HCT116 (cell line): Measurements from ENCODE around the gene DHCR24. TPM values are rescaled to one million over a fixed set of nuclear protein-coding genes. Genes with fewer than 3 reads are reported as not detected.

ENCODE experiments used
- ATAC-seq: fragments of 200-7000 bp; cut with Tn5 transposase; 2 replicates; pipeline ENCODE4 v1.9.1; 2020; ENCODE audit warnings: mild to moderate bottlenecking, moderate library complexity
- BruUV-seq: library from RNA; stranded (reverse); fragments of 400-500 nt; replicated peaks from 2 replicates; lab custom pipeline; 2021; lab: Mats Ljungman, UMichigan
- CTCF ChIA-PET: fragments of 300-600 bp; sonication (Branson Sonifier 250); formaldehyde crosslinking; loops from one replicate; lab custom pipeline; 2021; ENCODE audit warnings: antibody characterized with exemption; lab: Charles Lee
- POLR2A ChIA-PET: fragments of 300-600, 350-600 bp; sonication (Branson Sonifier 250); formaldehyde crosslinking; loops from one replicate; lab custom pipeline; 2021; ENCODE audit warnings: antibody characterized with exemption; lab: Charles Lee
- RAD21 ChIA-PET, 2 experiments: fragments of 300-600 bp; sonication (Branson Sonifier 250); formaldehyde crosslinking; loops; one replicate each; lab custom pipeline; 2023; ENCODE audit warnings: low total read pairs in 2 of 2; ENCODE audit not compliant: uncharacterized antibody in 2 of 2, unreplicated experiment in 2 of 2, low non-redundant PET in 1 of 2; lab: Charles Lee
- DNase-seq: peaks from one replicate; pipeline ENCODE4 v3.0.0-alpha.2; 2010; ENCODE audit warnings: low read depth, low spot score
- H2AFZ ChIP-seq: fragments of 200-600 bp; shearing (Covaris generic), sonication (generic); 2 replicates; pipeline ENCODE4 v1.6.1; 2017; ENCODE audit warnings: low read depth, mixed run types, mixed read lengths, antibody characterized with exemption, low read length; ENCODE audit not compliant: poor library complexity, severe bottlenecking
- H3K27ac ChIP-seq: 2 replicates; pipeline ENCODE4 v1.5.1; 2012; ENCODE audit warnings: low read depth, low read length
- H3K27me3 ChIP-seq: fragments of 200-600 bp; sonication (generic); 2 replicates; pipeline ENCODE4 v1.6.1; 2016; ENCODE audit warnings: mixed run types, low read length, mixed read lengths; ENCODE audit not compliant: insufficient read depth
- H3K36me3 ChIP-seq, 2 experiments: fragments of 200-500 bp in 1 of 2; fragments of 200-600 bp in 1 of 2; sonication (Bioruptor generic) in 1 of 2; sonication (generic) in 1 of 2; 2 replicates each; pipeline versions ENCODE4 v1.5.1 to v1.6.1; 2014 to 2016; ENCODE audit warnings: low read length in 2 of 2, inconsistent platforms in 1 of 2, mixed read lengths in 1 of 2, mixed run types in 1 of 2; ENCODE audit not compliant: insufficient read depth in 2 of 2, control insufficient read depth in 1 of 2
- H3K4me1 ChIP-seq, 2 experiments: fragments of 200-600 bp in 1 of 2; sonication (generic) in 1 of 2; 2 replicates each; pipeline versions ENCODE4 v1.5.1 to v1.6.1; 2012 to 2017; ENCODE audit warnings: low read length in 2 of 2, inconsistent platforms in 1 of 2, mild to moderate bottlenecking in 1 of 2, mixed read lengths in 1 of 2, mixed run types in 1 of 2, moderate library complexity in 1 of 2; ENCODE audit not compliant: insufficient read depth in 2 of 2, control insufficient read depth in 1 of 2
- H3K4me2 ChIP-seq: fragments of 200-600 bp; sonication (generic); 2 replicates; pipeline ENCODE4 v1.6.1; 2017; ENCODE audit warnings: mixed run types, low read length, mixed read lengths
- H3K4me3 ChIP-seq, 2 experiments: fragments of 200-600 bp in 1 of 2; sonication (generic) in 1 of 2; replicated peaks in 1 of 2; 2 replicates each; pipeline ENCODE4 v1.5.1; 2011 to 2016; ENCODE audit warnings: low read length in 2 of 2, control low read depth in 1 of 2, low read depth in 1 of 2, mild to moderate bottlenecking in 1 of 2, mixed read lengths in 1 of 2, mixed run types in 1 of 2
- H3K79me2 ChIP-seq: fragments of 200-600 bp; sonication (generic); 2 replicates; pipeline ENCODE4 v1.6.1; 2017; ENCODE audit warnings: mild to moderate bottlenecking, mixed run types, low read length, moderate library complexity, mixed read lengths; ENCODE audit not compliant: insufficient read depth
- H3K9ac ChIP-seq: fragments of 200-600 bp; sonication (generic); 2 replicates; pipeline ENCODE4 v1.6.1; 2016; ENCODE audit warnings: low read length, mixed read lengths
- H3K9me2 ChIP-seq: fragments of 200-600 bp; sonication (generic), shearing (Covaris generic); 2 replicates; pipeline ENCODE4 v1.6.1; 2017; ENCODE audit warnings: mixed run types, mild to moderate bottlenecking, moderate library complexity; ENCODE audit not compliant: insufficient read depth
- H3K9me3 ChIP-seq, 2 experiments: fragments of 200-500 bp in 1 of 2; fragments of 200-600 bp in 1 of 2; sonication (Bioruptor generic) in 1 of 2; sonication (generic) in 1 of 2; 2 replicates each; pipeline ENCODE4 v1.6.1; 2014 to 2017; ENCODE audit warnings: low read length in 2 of 2, mixed read lengths in 2 of 2, inconsistent platforms in 1 of 2, low read depth in 1 of 2, mild to moderate bottlenecking in 1 of 2, mixed run types in 1 of 2, moderate library complexity in 1 of 2; ENCODE audit not compliant: control insufficient read depth in 1 of 2, insufficient read depth in 1 of 2
- H4K20me1 ChIP-seq: fragments of 200-600 bp; sonication (generic), shearing (Covaris generic); 2 replicates; pipeline ENCODE4 v1.6.1; 2017; ENCODE audit warnings: mixed run types, mild to moderate bottlenecking, moderate library complexity; ENCODE audit not compliant: insufficient read depth
- CBX3 ChIP-seq: IDR thresholded peaks from 2 replicates; pipeline ENCODE4 v1.6.1; 2012; ENCODE audit warnings: low read depth
- CEBPB ChIP-seq: IDR thresholded peaks from 2 replicates; pipeline ENCODE4 v1.6.1; 2012; ENCODE audit warnings: low read depth
- EGR1 ChIP-seq: IDR thresholded peaks from 2 replicates; pipeline ENCODE4 v1.6.1; 2012; ENCODE audit warnings: low read depth
- ELF1 ChIP-seq: IDR thresholded peaks from 2 replicates; pipeline ENCODE4 v1.6.1; 2012; ENCODE audit warnings: low read depth, borderline replicate concordance
- EZH2 ChIP-seq: fragments of 200-600 bp; sonication (generic); IDR thresholded peaks from 2 replicates; pipeline ENCODE4 v1.6.1; 2017; ENCODE audit warnings: antibody characterized with exemption, mixed run types
- FOSL1 ChIP-seq: IDR thresholded peaks from 2 replicates; pipeline ENCODE4 v1.6.1; 2012; ENCODE audit warnings: low read depth
- POLR2A ChIP-seq: IDR thresholded peaks from 2 replicates; pipeline ENCODE4 v1.7.0; 2011; ENCODE audit warnings: borderline replicate concordance; ENCODE audit not compliant: insufficient read depth, insufficient read length; ENCODE audit errors: extremely low read depth
- RAD21 ChIP-seq: IDR thresholded peaks from 2 replicates; pipeline ENCODE4 v1.6.1; 2012; ENCODE audit warnings: low read depth, mild to moderate bottlenecking
- SIN3A ChIP-seq: IDR thresholded peaks from 2 replicates; pipeline ENCODE4 v1.6.1; 2012; ENCODE audit warnings: low read depth
- SP1 ChIP-seq: IDR thresholded peaks from 2 replicates; pipeline ENCODE4 v1.6.1; 2012; ENCODE audit warnings: low read depth
- SRF ChIP-seq: IDR thresholded peaks from 2 replicates; pipeline ENCODE4 v1.6.1; 2012; ENCODE audit warnings: low read depth
- TCF7L2 ChIP-seq: IDR thresholded peaks from 2 replicates; pipeline ENCODE4 v1.7.0; 2011; ENCODE audit warnings: borderline replicate concordance, inconsistent platforms; ENCODE audit not compliant: insufficient read depth, insufficient read length; ENCODE audit errors: extremely low read depth
- YY1 ChIP-seq: IDR thresholded peaks from 2 replicates; pipeline ENCODE4 v1.6.1; 2011; ENCODE audit warnings: low read length, low read depth, moderate library complexity, mild to moderate bottlenecking; ENCODE audit not compliant: insufficient replicate concordance; ENCODE audit errors: extremely low read depth
- ZNF274 ChIP-seq: fragments of 200-500 bp; sonication (Bioruptor generic); IDR thresholded peaks from 2 replicates; pipeline ENCODE4 v1.6.1; 2014; ENCODE audit warnings: mild to moderate bottlenecking, low read depth, low read length, inconsistent platforms
- intact Hi-C: fragments of 100-400 bp; cut with micrococcal nuclease; formaldehyde crosslinking; loops from 2 replicates; pipeline ENCODE4 v1.10.0; 2022
- total RNA-seq: library from RNA; stranded (reverse); gene quantifications from one replicate; pipeline ENCODE4 v1.2.1, GENCODE V29; 2021; ENCODE audit not compliant: unreplicated experiment
- TF ChIP-seq, protein P1 (sequence below): IDR thresholded peaks from 2 replicates; pipeline ENCODE4 v1.6.1; 2012
- TF ChIP-seq, protein P2 (sequence below), 3 experiments: fragments of 200-600 bp in 1 of 3; sonication (generic) in 1 of 3; IDR thresholded peaks in 2 of 3; conservative IDR thresholded peaks in 1 of 3; 2 replicates each; pipeline ENCODE4 v1.5.1; 2012 to 2017; ENCODE audit warnings: low read depth in 2 of 3, low read length in 2 of 3, antibody characterized with exemption in 1 of 3, borderline replicate concordance in 1 of 3, control low read depth in 1 of 3, mild to moderate bottlenecking in 1 of 3, mixed read lengths in 1 of 3, mixed run types in 1 of 3, moderate library complexity in 1 of 3; ENCODE audit not compliant: insufficient read depth in 1 of 3
- TF ChIP-seq, protein P3 (sequence below): IDR thresholded peaks from 2 replicates; pipeline ENCODE4 v1.6.1; 2012; ENCODE audit warnings: low read depth

Gene DHCR24
- total RNA-seq, 1 experiment from 2014 or later: 132 TPM

DNA sequence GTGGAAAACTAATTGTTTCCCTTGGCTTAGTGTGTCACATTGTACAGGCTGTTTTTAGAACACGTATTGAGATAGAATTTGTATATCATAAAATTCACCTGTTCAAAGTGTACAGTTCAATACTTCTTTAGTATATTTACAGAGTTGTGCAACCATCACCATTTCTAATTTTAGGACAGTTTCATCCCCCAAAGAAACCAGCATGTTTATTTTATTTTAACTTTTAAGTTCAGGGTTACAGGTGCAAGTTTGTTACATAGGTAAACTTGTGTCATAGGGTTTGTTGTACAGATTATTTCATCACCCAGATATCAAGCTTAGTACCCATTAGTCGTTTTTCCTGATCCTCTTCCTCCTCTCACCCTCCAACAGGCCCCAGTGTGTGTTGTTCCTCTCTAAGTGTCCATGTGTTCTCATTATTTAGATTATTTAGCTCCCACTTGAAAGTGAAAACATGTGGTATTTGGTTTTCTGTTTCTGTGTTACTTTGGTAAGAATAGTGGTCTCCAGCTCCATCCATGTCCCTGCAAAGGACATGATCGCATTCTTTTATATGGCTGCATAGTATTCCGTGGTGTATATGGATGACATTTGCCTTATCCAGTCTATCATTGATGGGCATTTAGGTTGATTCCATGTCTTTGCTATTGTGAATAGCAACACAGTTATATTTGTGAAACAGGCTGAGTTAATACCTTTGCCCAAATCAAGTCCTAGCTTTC is 35.2 kb upstream of the DHCR24 start:
- TF ChIP-seq SIN3A (no peak), EGR1 (no peak), CEBPB (no peak), ZNF274 (no peak), FOSL1 (no peak), SP1 (no peak), EZH2 (no peak), CBX3 (no peak), ELF1 (no peak), POLR2A (no peak), TCF7L2 (no peak), YY1 (no peak), SRF (no peak), RAD21 (no peak)
- TF ChIP-seq, protein P1, sequence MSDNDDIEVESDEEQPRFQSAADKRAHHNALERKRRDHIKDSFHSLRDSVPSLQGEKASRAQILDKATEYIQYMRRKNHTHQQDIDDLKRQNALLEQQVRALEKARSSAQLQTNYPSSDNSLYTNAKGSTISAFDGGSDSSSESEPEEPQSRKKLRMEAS: no peak
- TF ChIP-seq, protein P2, sequence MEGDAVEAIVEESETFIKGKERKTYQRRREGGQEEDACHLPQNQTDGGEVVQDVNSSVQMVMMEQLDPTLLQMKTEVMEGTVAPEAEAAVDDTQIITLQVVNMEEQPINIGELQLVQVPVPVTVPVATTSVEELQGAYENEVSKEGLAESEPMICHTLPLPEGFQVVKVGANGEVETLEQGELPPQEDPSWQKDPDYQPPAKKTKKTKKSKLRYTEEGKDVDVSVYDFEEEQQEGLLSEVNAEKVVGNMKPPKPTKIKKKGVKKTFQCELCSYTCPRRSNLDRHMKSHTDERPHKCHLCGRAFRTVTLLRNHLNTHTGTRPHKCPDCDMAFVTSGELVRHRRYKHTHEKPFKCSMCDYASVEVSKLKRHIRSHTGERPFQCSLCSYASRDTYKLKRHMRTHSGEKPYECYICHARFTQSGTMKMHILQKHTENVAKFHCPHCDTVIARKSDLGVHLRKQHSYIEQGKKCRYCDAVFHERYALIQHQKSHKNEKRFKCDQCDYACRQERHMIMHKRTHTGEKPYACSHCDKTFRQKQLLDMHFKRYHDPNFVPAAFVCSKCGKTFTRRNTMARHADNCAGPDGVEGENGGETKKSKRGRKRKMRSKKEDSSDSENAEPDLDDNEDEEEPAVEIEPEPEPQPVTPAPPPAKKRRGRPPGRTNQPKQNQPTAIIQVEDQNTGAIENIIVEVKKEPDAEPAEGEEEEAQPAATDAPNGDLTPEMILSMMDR (IDR thresholded peaks at IDR 0.05 in 2 of 3, conservative IDR thresholded peaks at IDR 0.05 in 1 of 3; ENCODE audit: borderline replicate concordance in 1 of 3, insufficient read depth in 1 of 3, low read depth in 2 of 3, low read length in 2 of 3): no peak
- TF ChIP-seq, protein P3, sequence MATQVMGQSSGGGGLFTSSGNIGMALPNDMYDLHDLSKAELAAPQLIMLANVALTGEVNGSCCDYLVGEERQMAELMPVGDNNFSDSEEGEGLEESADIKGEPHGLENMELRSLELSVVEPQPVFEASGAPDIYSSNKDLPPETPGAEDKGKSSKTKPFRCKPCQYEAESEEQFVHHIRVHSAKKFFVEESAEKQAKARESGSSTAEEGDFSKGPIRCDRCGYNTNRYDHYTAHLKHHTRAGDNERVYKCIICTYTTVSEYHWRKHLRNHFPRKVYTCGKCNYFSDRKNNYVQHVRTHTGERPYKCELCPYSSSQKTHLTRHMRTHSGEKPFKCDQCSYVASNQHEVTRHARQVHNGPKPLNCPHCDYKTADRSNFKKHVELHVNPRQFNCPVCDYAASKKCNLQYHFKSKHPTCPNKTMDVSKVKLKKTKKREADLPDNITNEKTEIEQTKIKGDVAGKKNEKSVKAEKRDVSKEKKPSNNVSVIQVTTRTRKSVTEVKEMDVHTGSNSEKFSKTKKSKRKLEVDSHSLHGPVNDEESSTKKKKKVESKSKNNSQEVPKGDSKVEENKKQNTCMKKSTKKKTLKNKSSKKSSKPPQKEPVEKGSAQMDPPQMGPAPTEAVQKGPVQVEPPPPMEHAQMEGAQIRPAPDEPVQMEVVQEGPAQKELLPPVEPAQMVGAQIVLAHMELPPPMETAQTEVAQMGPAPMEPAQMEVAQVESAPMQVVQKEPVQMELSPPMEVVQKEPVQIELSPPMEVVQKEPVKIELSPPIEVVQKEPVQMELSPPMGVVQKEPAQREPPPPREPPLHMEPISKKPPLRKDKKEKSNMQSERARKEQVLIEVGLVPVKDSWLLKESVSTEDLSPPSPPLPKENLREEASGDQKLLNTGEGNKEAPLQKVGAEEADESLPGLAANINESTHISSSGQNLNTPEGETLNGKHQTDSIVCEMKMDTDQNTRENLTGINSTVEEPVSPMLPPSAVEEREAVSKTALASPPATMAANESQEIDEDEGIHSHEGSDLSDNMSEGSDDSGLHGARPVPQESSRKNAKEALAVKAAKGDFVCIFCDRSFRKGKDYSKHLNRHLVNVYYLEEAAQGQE: no peak
- TF ChIP-seq, all 23 proteins: peak for 0
- ATAC-seq: no peak

More for the DNA sequence above, 35.2 kb upstream of the DHCR24 start:
- Histone ChIP-seq H3K36me3 (no peaks in the 10 kb centered on the region), H2AFZ (no peak overlapping the region), H4K20me1 (no peaks in the 10 kb centered on the region), H3K4me2 (no peak overlapping the region), H3K9me2 (no peaks in the 10 kb centered on the region), H3K9ac (no peak overlapping the region), H3K27me3 (no peaks in the 10 kb centered on the region; the same call in 1 of the 2 replicates), H3K4me3 (no peak overlapping the region), H3K27ac (no peak overlapping the region), H3K9me3 (no peaks in the 10 kb centered on the region), H3K4me1 (no peaks in the 10 kb centered on the region), H3K79me2 (no peaks in the 10 kb centered on the region)
- DNase-seq: no peak
- intact Hi-C loops: no loop called here
- ChIA-PET POLR2A (no interaction called here), CTCF (no interaction called here), RAD21 (no interaction called here)
- BruUV-seq: no TSS peak
